HG03460 (cell line): ENCODE results near the gene RNF187.
"Not testable (repeated sequence)": the region's sequence is repeated elsewhere in the genome, so short reads cannot be mapped to it uniquely, and the experiment has no call there.

Experiments used
- ATAC-seq: cut with Tn5 transposase; IDR thresholded peaks from one replicate; pipeline ENCODE4 v1.9.1; 2021; ENCODE audit not compliant: unreplicated experiment

RNF187 gene

GRCh38 chr1:228483789-228484188 is 3.4 kb upstream of the RNF187 start:
- no peak for ATAC-seq

GRCh38 chr1:228486596-228487335 is 416 bp upstream of the RNF187 start:
- peak; percentile 52 for ATAC-seq

DNA sequence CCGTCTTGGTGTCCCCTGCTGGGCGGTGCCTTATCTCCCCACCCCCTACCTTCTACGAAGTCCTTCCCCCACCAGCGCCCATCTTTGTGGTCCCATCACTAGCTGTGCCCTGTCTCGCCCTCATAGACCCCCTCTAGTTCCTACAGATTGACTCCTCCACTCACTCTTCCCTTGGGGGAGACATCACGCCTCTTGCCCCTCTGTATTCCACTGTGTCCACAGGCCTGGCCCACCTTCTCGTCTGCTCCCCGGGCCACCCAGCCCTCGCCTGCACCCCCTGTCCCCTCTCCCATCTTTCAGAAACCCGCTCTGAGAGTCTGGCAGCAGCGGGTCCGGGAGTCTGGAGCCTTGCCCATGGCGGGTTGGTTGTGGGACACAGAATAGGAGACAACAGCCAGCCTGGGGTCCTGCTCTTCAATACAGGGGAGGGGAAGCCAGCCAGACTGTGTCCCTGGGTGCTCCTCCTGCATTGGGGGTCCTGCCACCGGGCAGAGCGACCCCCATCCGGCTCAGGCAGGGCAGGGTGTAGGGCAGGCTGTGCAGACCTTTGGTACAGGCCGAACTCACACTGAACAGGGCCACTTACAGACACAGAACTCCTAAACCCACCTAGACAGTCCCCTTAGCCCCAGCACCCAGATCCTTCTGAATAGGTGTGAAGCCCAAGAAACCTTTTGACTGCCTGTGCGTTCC is 1.1 kb downstream of the RNF187 start:
- ATAC-seq, result no peak

DNA sequence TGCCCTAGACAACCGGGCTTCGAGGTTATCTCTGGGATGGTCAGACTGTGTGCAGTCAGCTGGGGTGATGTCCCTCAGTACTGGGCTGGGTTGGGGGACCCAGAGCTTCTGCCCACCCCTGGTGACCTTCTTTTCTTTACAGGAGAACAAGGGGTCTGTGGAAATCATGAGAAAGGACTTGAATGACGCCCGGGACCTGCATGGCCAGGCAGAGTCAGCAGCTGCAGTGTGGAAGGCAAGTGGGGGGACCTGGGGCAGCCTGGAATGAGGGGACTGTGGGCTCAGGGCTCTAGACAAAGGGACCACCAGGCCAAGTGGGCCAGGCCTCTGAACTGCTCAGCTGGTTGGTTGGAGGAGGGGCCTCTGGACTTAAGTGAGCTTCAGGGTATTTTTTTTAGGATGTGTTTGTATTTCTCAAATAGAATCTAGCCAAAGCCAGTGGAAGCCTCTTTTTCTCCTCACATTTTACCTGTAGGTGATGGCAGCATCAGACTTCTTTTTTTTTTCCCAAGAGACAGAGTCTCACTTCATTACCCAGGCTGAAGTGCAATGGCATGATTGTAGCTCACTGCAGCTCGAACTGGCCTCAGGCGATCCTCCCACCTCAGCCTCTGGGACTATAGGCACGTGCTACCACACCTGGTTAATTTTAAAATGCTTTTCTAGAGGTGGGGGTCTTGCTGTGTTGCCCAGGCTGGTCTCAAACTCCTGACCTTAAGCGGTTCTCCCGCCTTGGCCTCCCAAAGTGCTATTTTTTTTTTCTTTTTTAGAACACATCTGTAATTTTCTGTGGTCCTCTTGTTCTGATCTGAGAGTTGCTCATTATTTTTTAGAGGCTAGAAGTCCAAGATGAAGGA is 1.9 kb downstream of the RNF187 start:
- no peak for ATAC-seq

DNA sequence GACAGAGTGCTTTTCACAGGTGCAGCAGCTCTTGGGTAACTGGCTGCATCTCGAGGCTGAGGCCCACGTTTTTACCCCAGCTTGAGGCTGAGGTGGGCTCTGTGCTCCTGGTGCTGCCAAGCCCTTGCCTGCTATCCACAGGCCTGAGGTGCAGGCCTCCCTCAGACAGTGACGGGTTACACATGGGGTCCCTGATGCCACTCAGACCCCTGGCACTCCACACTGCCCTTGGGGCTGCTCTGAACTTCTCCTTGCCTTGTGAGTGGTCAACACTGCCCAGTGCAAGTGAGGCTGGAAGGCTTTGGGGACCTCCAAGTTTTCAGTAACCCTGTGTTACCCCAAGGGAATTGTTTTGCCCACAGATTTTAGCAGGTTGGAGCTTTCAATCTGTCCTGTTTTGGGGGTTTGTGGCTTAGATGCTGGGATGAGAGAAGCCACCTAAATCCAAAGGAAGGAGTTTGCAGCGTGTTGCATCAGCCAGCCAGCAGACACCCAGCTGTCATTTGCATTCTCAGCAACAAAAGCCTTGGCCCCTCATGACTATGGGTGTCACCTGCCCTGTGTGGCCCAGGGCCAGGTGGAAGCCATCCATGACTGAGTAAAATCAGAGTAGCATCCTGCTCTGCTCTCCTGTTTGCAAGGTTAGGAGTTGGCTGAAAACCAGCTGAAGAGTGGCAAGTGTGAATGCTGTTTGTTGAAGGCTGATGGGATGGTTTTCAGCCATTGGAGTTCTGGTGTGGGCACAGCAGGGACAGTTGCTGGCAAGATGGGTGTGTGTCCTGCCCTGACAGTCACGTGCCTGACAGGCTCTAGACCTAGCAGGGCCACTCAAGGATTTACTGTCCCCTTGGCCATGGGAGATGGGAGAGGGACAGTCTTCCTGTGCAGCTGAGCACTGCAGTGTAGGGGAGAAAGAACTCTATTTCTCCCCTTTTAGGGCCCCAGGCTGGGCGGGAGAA is 3.2 kb downstream of the RNF187 start:
- no peak for ATAC-seq

- no peak for ATAC-seq
Observed at GRCh38 chr1:228493141-228494043, 6.2 kb downstream of the RNF187 start.

DNA sequence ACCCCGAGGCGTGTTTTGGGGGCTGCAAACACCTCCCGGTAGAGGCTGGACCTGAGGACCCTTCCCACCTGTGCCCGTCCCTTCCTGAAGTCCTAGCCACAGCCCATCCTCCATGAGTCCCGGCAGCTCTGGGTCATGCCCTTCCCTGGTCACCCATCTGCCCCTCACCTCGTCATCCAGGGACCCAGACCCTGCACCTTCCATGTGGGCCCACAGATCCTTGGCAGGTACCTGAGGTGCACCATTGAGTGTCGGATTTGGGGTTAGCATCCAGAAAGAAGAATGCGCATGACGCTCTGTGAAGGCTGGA is 6.8 kb downstream of the RNF187 start:
- no peak for ATAC-seq

GRCh38 chr1:228494391-228494790 is 7.2 kb downstream of the RNF187 start:
- no peak for ATAC-seq

GRCh38 chr1:228494970-228495853 is 8.0 kb downstream of the RNF187 start:
- no peak for ATAC-seq

- no peak for ATAC-seq
Observed at GRCh38 chr1:228496084-228496483, 8.9 kb downstream of the RNF187 start.

DNA sequence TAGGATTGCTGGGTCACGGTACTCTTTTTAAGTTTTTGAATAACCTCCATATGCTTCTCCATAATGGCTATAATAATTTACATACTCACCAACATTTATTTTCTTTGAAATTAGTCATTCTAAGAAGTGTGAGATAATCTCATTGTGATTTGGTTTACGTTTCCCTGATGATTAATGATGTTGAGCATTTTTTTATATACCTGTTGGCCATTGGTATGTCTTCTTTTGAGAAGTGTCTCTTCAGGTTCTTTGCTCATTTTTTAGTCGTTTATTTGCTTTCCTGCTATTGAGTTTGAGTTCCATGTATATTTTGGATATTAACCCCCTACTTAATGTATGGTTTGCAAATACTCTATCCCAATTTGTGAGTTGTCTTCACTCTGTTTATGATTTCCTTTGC is 9.3 kb downstream of the RNF187 start:
- no peak for ATAC-seq

GRCh38 chr1:228497206-228497605 is 10.0 kb downstream of the RNF187 start:
- no peak for ATAC-seq

DNA sequence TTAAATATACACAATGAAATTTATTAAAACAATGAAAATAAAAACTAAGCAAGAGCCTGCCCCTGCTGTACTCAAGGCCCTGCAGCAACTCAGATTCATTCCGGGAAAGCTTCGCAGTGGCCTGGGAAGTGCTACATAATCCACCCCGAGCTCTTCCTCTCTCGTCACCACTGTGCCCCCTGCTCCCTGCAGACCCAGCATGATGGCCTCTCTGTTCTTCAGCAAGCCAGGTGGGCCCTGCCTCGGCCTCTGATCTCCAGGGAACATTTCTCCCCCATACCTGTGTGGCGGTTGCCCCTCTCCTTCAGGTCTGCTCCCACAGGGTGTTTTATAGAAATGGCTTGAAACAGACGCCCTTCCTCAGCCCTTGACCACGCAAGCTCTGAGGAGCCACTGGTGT is 10.6 kb downstream of the RNF187 start:
- ATAC-seq, result no peak

DNA sequence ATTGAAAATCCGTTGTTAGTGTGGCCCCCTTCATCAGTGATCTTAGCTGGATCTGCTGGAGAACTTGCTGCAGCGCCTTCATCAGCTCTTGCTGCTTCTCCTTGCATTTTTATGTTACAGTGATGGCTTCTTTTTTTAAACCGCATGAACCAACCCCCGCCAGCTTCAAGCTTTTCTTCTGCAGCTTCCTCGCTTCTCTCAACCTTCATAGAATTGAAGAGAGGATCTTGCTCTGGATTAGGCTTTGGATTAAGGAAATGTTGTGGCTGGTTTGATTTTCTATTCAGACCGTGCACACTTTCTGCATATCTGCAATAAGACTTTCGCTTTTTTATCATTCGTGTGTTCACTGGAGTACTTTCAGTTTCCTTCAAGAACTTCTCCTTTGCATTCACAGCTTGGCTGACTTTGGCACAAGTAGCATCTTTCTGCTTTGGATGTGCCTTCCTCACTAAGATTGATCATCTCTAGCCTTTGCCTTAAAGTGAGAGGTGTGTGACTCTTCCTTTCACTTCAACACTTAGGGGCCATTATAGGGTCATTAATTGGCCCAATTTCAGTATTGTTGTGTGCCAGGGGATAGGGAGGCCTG is 13.1 kb downstream of the RNF187 start:
- ATAC-seq, result no peak

DNA sequence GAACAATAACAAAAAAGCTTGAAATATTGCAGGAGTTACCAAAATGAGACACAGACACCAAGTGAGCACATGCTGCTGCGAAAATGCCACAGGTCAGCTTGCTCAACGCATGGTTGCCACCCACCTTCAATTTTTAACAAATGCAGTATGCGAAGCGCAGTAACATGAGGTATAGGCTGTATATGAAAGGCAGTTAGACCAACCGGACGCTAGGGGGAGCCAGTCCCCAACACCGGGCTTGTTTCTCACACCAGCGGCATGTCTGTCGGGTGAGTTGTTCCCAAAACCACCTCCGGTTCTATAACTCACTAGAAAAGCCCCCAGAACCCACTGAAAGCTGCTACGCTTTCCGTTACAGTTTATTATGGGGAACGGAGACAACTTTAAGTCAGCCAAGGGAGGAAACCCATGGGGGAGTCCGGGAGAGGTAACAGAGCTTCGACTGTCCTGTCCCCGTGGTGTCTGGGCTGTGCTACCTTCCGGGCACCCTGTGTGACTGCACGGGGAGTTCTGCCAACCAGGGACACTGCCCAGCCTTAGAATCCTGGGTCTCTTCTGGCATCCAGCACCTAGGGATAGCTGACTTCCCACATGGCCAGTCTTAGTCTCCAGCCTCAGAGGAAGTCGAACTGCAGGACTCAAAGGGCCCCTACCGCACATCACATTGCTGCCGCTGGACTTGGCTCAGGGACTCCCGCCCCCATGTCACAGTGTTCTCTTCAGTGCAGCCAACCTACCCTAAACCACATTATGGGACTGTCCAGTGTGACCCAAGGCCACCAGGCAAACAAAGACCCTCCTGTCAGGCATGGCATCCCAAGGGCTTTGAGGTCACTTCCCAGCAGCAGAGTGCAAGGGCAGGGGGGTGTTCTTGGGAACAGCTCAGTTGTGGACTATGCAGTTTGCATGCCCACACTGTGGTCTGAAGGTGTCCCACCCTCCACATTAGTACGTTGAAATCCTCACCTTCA is 14.0 kb downstream of the RNF187 start:
- ATAC-seq, result peak; percentile 96

GRCh38 chr1:228502522-228502921 is 15.3 kb downstream of the RNF187 start:
- no peak for ATAC-seq

- ATAC-seq, result not testable (repeated sequence)
Observed at GRCh38 chr1:228505944-228506343, 18.8 kb downstream of the RNF187 start.
